OCI-LY1 (cell line): ENCODE measurements around the gene ZNF232.
"Not testable (repeated sequence)": the region's sequence is repeated elsewhere in the genome, so short reads cannot be mapped to it uniquely, and the experiment has no call there.

Experiments
- EZH2 ChIP-seq: fragments of 200-600 bp; sonication (generic), shearing (Covaris generic); IDR thresholded peaks from 2 replicates; pipeline ENCODE4 v1.8.0; 2017; ENCODE audit warnings: borderline replicate concordance, mixed run types, mild to moderate bottlenecking, antibody characterized with exemption, low read length, moderate library complexity, mixed read lengths
- TF ChIP-seq, protein P1 (sequence below): fragments of 200-600 bp; sonication (generic), shearing (Covaris generic); IDR thresholded peaks from 2 replicates; pipeline ENCODE4 v1.5.1; 2017; ENCODE audit warnings: mild to moderate bottlenecking, antibody characterized with exemption, low read length, moderate library complexity, mixed read lengths

DNA sequence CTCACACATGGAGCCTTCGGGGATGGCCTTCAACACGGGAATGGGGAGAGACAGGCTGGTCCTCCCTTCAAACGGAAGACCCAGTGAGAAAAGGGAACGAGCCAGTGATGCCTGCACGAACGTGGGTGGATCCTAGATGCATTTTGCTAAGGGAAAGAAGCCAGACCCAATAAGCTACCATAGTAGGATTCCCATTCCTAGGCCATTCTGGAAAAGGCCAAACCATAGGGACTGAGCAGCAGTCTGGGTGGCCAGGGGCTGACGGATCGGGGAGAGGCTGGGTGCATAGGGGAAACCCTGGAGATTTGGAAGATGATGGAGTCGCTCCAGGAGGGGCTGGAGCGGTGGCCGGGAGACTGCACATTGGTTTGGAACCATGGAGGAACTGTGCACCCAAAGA is 22.9 kb upstream of the ZNF232 start:
- TF ChIP-seq, protein P1, sequence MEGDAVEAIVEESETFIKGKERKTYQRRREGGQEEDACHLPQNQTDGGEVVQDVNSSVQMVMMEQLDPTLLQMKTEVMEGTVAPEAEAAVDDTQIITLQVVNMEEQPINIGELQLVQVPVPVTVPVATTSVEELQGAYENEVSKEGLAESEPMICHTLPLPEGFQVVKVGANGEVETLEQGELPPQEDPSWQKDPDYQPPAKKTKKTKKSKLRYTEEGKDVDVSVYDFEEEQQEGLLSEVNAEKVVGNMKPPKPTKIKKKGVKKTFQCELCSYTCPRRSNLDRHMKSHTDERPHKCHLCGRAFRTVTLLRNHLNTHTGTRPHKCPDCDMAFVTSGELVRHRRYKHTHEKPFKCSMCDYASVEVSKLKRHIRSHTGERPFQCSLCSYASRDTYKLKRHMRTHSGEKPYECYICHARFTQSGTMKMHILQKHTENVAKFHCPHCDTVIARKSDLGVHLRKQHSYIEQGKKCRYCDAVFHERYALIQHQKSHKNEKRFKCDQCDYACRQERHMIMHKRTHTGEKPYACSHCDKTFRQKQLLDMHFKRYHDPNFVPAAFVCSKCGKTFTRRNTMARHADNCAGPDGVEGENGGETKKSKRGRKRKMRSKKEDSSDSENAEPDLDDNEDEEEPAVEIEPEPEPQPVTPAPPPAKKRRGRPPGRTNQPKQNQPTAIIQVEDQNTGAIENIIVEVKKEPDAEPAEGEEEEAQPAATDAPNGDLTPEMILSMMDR = not testable (repeated sequence)
- not testable (repeated sequence) for TF ChIP-seq EZH2
